Neural crest cell (in vitro differentiated cells): Measurements from ENCODE around the gene ACSL6. TPM values are rescaled to one million over a fixed set of nuclear protein-coding genes. Genes with fewer than 3 reads are reported as not detected.

Experiments
- DNase-seq: peaks from one replicate; pipeline ENCODE4 v3.0.0; 2021; ENCODE audit warnings: low read depth, mixed read lengths, low spot score
- H3K27ac Mint-ChIP-seq: one replicate; pipeline ENCODE4 v1.8.0; 2021; ENCODE audit warnings: mild to moderate bottlenecking, mixed read lengths; ENCODE audit not compliant: unreplicated experiment
- H3K27me3 Mint-ChIP-seq: 2 replicates; pipeline ENCODE4 v1.8.0; 2021; ENCODE audit warnings: low read depth, mild to moderate bottlenecking, mixed read lengths
- H3K36me3 Mint-ChIP-seq: 2 replicates; pipeline ENCODE4 v1.8.0; 2021; ENCODE audit warnings: low read depth, mild to moderate bottlenecking, mixed read lengths
- H3K4me1 Mint-ChIP-seq: 2 replicates; pipeline ENCODE4 v1.8.0; 2021; ENCODE audit warnings: mixed read lengths
- H3K4me3 Mint-ChIP-seq: one replicate; pipeline ENCODE4 v1.8.0; 2021; ENCODE audit warnings: mild to moderate bottlenecking, mixed read lengths
- H3K9me3 Mint-ChIP-seq: 2 replicates; pipeline ENCODE4 v1.8.0; 2021; ENCODE audit warnings: mixed read lengths
- CTCF ChIP-seq: fragments of 200-600 bp; sonication (generic); conservative IDR thresholded peaks from 2 replicates; pipeline ENCODE4 v1.5.0; 2021; ENCODE audit warnings: antibody characterized with exemption, mild to moderate bottlenecking
- long read RNA-seq: library from polyadenylated mRNA; unstranded; transcript quantifications from one replicate; pipeline ENCODE4 v2.0.0, GENCODE V29; 2020
- total RNA-seq: library from RNA; stranded (reverse); gene quantifications from 2 replicates; pipeline ENCODE4 v1.2.1, GENCODE V29; 2021

The ACSL6 gene, protein sequence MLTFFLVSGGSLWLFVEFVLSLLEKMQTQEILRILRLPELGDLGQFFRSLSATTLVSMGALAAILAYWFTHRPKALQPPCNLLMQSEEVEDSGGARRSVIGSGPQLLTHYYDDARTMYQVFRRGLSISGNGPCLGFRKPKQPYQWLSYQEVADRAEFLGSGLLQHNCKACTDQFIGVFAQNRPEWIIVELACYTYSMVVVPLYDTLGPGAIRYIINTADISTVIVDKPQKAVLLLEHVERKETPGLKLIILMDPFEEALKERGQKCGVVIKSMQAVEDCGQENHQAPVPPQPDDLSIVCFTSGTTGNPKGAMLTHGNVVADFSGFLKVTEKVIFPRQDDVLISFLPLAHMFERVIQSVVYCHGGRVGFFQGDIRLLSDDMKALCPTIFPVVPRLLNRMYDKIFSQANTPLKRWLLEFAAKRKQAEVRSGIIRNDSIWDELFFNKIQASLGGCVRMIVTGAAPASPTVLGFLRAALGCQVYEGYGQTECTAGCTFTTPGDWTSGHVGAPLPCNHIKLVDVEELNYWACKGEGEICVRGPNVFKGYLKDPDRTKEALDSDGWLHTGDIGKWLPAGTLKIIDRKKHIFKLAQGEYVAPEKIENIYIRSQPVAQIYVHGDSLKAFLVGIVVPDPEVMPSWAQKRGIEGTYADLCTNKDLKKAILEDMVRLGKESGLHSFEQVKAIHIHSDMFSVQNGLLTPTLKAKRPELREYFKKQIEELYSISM
- 0.84 and 1.7 TPM in 2 replicates for total RNA-seq
- long read RNA-seq, result 0 reads

DNA sequence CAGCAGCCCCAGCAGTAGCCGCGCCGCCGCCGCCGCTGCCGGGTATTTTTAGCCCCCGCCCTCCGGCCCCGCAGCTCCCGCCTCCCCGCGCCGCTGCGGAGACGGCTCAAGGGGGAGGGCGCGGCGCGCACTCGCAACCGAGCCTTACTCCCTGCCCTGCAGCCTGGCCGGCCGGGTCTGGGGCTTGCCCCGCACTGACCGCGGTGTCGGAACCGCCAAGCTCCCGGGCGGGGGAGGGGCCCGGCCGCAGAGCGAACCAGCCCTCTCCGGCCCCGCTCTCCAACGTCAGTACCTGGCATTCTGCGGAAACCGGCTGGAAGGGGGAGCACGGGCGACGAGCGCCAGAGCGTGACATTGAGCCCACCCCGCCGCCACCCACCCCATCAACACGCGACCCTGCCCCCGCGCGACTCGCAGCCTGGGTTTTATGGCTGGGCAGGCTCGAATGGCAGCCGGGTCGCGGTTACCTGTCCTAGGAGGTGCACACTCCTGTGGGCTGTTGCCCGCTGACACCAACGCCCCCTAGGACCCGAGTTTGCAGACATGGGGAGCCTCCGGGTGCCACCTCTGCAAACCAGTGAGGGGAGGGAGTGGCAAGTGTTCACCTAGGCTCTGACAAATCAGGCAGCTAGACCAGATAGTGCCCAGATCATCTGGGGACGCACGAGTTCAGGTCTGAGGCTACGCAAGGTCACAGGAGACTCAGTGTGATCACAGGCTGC, at the start of gene ACSL6:
TSS of gene ACSL6 (minus strand) at position 37 of the 722 bp plus-strand sequence. CDS start 105 bp downstream, outside the sequence.
- H3K4me3 Mint-ChIP-seq, result peak within 1 kb of the TSS; percentile 85
- H3K4me1 Mint-ChIP-seq, result peaks cover 11% of the 10 kb centered on the region
- peak; percentile 23 for DNase-seq
- no peaks in the 10 kb centered on the region for H3K36me3 Mint-ChIP-seq
- TF ChIP-seq CTCF, result no peak
- peaks cover 84% of the 10 kb centered on the region for H3K27me3 Mint-ChIP-seq
- H3K27ac Mint-ChIP-seq, result no peak within 1 kb of the TSS
- no peaks in the 10 kb centered on the region for H3K9me3 Mint-ChIP-seq

DNA sequence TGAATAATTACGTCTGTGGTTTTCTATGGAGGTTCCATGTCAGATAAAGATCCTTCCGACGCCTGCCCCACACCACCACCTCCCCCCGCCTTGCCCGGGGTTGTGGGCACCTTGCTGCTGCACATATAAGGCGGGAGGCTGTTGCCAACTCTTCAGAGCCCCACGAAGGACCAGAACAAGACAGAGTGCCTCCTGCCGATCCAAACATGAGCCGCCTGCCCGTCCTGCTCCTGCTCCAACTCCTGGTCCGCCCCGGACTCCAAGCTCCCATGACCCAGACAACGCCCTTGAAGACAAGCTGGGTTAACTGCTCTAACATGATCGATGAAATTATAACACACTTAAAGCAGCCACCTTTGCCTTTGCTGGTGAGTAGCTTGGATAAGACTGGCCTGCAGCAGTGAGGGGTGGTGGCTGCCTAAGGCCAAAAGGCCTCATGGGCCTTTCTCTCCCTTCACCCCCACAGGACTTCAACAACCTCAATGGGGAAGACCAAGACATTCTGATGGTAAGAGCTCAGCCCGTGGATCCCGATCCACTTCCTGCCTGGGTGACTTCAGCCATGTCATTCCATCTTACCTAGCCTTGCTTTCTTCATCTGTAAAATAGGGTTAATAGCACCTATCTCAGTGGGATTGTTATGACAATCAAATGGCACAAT, 49.2 kb upstream of the ACSL6 start, which contains the start of gene IL3:
TSS of gene IL3 (plus strand) at position 155 of the 661 bp plus-strand sequence. CDS start at position 207, 52 bp downstream.
- H3K27me3 Mint-ChIP-seq, result no peaks in the 10 kb centered on the region

DNA sequence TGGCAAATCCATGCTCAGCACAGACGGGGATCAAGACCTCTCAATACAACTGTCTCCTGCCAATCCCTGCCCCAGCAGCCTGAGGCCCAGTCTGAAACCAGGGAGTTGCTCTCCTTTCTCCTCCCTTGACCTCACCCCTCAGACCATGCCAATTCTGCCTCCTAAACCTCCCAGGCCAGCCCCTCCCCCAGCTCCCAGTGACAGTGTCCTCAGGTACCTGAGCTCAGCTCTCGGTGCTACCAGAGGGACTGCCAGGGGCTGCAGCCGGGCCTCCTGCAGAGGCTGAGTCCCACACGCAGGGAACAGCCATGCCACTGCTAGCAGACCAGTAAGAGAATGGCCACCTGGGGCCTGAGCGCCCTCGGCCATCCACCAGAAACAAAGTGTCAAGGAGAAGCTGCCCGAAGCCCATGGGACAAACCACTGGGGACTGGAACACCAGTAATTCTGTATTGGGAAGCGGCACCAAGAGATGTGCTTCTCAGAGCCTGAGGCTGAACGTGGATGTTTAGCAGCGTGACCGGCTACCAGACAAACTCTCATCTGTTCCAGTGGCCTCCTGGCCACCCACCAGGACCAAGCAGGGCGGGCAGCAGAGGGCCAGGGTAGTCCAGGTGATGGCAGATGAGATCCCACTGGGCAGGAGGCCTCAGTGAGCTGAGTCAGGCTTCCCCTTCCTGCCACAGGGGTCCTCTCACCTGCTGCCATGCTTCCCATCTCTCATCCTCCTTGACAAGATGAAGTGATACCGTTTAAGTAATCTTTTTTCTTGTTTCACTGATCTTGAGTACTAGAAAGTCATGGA, 48.4 kb upstream of the ACSL6 start:
- no peak for DNase-seq
- Mint-ChIP-seq H3K36me3 (no peaks in the 10 kb centered on the region), H3K9me3 (no peaks in the 10 kb centered on the region), H3K4me3 (no peak overlapping the region), H3K4me1 (peaks cover 4% of the 10 kb centered on the region), H3K27ac (no peak overlapping the region), H3K27me3 (no peaks in the 10 kb centered on the region)
- no peak for TF ChIP-seq CTCF

More for the DNA sequence above, 49.2 kb upstream of the ACSL6 start, which contains the start of gene IL3:
- Mint-ChIP-seq H3K4me1 (peaks cover 4% of the 10 kb centered on the region), H3K4me3 (no peak within 1 kb of the TSS), H3K36me3 (no peaks in the 10 kb centered on the region), H3K9me3 (no peaks in the 10 kb centered on the region), H3K27ac (no peak within 1 kb of the TSS)
- no peak for DNase-seq
- TF ChIP-seq CTCF, result no peak

- no peak for DNase-seq
- no peak overlapping the region for H3K27ac Mint-ChIP-seq
- H3K4me3 Mint-ChIP-seq, result no peak overlapping the region
- H3K4me1 Mint-ChIP-seq, result no peaks in the 10 kb centered on the region
- no peak for TF ChIP-seq CTCF
- no peaks in the 10 kb centered on the region for H3K27me3 Mint-ChIP-seq
- no peaks in the 10 kb centered on the region for H3K36me3 Mint-ChIP-seq
- no peaks in the 10 kb centered on the region for H3K9me3 Mint-ChIP-seq
These were observed 47.7 kb upstream of the ACSL6 start for GRCh38 chr5:132059043-132059695.
